LoVo (cell line): ENCODE results near the gene TSPAN5.

Experiments
- DNase-seq: peaks from one replicate; pipeline ENCODE4 v3.0.0-alpha.2; 2016; ENCODE audit warnings: low spot score

The TSPAN5 gene

GRCh38 chr4:98673288-98673644 lies 14.9 kb upstream of the TSPAN5 start:
- no peak for DNase-seq

DNA sequence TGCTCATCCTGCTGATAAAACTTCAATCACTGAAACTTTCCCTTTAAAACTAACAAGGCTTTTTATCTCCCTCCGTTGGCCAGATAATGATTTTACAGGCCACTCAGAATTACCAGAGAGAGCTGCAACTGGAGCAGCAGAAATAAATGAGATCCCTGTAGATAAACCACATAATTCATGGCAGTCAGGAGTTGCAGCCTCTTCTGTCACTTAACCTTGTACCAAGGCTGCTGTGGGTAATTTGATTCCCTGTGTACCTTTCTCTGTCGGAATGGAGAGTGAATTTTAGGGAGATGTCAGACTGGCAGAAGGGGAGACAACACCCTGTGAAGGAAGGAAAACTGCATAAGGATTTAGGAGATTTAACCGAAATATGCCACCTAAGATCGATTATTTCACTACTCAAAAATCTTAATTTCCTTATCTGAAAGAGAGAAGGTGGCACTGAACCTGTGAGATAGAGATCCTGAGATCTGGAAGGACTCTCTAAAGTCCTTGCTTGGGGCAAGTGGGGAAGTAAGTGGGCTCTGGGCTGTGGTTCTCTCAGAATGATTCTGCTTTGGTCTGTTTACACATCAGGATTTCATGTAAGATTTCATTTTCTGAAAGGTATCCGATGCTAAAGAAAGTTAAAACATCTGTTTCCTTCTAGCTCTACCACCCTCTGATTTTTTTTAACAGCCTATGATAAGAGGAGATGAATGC lies 14.3 kb upstream of the TSPAN5 start:
- DNase-seq: no peak

- DNase-seq: no peak
Observed at GRCh38 chr4:98671131-98671530, 12.7 kb upstream of the TSPAN5 start.

DNA sequence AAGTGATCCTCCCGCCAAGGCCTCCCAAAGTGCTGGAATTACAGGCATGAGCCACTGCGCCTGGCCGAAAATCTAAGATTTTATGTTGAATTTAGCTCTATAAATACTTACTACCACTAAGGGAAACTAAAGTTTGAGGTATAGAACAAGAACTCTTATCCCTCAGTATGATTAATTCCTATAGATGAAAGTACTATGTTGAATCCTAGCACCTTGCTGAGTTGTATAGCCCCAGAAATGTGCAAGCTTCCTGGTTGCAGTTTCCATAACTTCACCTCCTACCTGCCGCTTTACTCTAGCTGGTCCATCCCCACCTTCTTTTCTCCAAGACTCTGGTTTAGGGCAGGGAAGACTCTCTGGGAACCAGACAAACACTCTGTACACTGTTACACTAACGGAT lies 11.8 kb upstream of the TSPAN5 start:
- DNase-seq: no peak

DNA sequence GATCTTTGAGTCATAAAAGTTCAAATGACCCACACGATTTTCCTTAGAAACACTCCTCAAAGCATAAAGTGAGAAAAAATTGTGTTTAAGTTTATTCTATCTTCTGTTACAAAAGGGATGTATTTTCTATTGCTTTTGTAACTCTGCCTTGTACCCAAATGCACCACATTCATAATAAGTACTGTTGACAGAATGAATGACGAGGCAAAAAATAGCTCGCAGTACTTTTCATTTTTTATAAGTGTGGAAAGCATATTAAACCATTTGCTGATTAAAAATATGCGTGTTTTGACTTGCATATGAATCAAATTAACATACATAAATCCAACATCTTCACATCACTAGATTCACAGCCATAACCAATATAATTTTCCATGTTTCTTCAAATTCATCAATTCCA lies 11.2 kb upstream of the TSPAN5 start:
- no peak for DNase-seq

GRCh38 chr4:98664959-98665358 lies 6.5 kb upstream of the TSPAN5 start:
- DNase-seq: no peak

DNA sequence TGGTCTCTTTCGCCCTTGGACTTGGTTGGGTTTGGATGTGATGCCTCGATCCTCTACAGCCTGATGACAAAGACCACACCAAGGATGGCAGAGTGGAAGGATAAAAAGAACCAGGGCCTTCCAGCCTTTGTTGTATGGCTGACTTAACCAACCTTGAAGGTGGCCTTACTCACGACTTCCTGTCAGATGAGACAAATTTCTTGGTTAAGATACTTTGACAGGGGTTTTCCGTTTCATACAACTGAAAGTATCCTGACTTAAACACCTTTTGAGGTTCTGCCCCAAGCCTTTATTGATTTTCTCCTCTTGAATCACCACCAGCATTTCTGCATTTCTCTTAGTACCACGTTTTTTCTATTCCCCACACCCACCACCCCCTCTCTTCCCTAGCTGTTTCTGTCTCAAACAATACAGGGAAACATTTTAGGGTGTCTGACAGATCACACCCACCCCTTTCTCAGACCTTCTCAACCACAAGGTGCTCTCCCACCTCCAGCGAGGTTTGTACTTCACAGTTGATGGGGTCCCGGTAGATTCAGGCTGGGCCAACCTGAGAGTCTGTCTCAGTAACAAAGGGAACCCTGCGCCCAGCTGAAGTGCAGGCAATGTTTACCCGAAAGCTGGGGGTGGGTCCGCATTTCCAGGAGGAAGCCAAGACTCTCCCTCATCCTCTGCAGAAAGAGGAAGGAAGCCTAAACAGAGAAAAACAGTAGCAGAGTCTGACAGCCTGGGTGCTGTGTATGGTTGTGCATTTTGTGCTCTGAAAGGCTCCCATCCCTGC lies 5.0 kb upstream of the TSPAN5 start:
- no peak for DNase-seq

GRCh38 chr4:98662626-98663225 lies 4.3 kb upstream of the TSPAN5 start:
- no peak for DNase-seq

DNA sequence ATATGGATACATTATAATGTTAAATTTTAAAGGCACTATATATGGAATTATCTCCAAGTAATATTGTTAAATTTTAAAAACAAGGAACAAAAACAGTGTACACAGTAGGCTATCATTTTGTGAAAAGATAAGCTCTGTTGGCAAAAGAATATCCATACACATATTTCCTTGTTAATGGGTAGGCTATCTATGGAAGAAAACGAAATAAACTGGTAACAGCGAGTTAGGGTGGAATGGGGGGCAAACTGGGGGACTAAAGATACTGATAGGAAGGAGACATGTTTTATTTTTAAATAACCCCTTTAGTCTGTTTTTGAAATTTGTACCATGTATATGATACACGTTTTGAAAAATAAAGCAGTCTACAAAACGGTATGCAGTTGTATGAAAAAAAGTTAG lies 3.6 kb upstream of the TSPAN5 start:
- DNase-seq: no peak

- peak; percentile 66 for DNase-seq
Observed at GRCh38 chr4:98661371-98662054, 3.1 kb upstream of the TSPAN5 start.

DNA sequence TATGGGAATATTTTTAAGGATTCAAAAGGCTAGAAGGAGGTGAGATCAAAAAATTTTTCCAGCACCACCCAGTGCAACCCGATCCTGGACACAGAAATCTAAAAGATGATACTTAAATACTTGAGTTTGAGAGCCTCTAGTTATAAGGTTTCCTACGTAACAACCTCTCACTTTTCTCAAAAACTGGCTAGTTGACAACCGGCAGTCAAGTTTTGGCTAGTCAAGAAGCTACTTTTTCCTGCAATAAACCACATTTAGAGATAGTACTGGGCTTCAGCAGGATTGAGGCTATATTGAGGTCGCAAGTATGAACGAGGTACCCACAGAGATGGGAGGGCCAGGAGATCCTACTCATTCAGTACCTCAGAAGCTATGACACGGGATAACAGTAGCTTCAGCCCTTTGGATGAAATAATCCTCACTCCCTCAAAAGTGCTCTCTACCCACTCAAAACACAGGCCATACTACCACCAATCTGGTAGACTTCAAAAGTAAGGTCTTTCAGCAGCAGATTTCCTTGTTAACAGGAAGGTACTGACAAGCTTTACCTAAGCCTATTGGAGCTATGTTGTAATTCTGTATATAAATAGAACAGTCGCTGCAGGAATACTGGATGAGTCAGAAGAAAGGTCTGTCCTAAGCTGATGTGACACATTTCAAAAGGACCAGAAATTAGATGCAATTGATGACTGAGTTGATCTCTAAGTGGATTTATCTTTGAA lies 1.5 kb upstream of the TSPAN5 start:
- DNase-seq: peak; percentile 49

GRCh38 chr4:98659106-98659592 lies 738 bp upstream of the TSPAN5 start:
- no peak for DNase-seq

- DNase-seq: peak; percentile 66
Observed at GRCh38 chr4:98657531-98658286, 702 bp downstream of the TSPAN5 start.

DNA sequence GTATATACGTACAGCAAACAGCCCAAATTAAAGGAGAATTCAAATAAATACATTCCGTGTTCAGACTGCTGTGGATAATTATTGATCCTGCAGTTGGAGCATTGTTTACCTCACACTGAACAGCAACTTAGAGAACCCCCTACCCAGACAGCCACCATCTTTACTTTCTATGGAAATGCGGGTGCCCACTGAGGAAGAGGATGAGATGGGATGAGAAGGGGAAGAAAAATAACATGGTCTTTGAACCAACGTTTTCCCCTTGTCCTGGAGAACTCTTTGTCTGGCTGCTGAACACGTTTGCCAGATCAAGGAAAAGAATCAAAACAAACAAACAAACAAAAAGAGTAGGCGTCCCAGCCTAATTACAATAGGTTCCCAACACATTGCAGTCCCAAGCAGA lies 1.5 kb downstream of the TSPAN5 start:
- DNase-seq: no peak

GRCh38 chr4:98656443-98656842 lies 2.0 kb downstream of the TSPAN5 start:
- DNase-seq: no peak

DNA sequence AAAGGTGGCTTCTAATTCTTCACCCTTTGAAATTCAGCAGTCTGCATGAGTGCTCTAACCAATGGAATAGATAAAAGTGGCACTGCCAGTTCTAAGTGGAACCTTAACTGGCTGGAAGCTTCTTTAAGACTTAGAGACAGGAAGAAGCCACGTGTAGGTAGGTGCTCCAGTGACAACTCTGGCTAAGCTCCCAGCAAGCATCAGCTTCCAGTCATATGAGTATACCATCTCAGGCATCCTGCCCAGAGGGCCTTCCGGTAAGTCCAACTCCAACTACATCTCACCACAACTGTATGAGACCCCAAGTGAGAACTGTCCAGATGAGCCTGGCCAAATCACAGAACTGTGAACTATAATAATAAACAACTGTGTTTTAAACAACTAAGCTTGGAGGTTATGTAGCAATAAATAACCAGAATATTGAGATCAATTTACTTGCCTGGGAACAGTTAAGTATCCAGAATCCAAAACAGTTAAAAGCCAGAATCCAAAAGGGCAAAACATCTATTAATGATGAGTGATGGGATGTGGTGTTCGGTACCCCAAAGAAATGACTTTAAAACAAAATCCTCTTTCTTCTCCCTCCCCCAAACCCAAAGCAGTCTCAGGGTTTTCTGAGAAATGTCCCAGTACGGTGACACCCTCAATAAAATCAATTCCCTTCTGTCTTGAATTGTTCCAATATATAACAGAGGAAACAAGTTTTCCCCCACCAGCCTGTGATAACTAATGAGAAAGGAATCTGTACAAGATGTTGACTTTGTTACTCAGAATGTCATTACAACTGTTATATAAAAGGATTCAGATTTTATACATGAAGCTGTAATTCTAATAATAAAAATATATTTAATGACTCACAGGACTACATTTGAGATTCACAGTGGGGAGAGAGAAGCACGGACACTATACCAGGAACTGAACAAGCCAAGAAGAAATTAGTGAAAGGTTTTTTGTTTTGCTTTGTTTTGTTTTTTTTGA lies 4.2 kb downstream of the TSPAN5 start:
- peak; percentile 55 for DNase-seq

DNA sequence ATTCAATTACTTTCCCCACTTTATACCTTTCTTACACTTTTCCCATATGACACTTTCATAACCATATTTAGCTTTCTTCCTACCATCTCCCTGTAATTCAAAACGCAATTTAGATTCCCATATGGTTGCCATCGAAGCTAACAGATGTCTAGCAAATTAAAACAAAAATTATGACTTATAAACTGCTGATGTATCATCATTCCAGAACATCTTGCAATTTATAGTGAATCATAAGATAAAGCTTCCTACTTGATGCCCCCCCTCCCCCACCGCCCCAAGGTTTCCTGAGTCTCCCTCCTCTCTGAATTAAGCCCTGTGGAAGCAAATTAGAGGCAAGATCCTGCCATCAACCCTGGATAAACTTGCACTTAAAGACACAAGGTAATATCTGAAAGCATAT lies 5.4 kb downstream of the TSPAN5 start:
- no peak for DNase-seq

GRCh38 chr4:98648602-98649001 lies 9.8 kb downstream of the TSPAN5 start:
- no peak for DNase-seq

DNA sequence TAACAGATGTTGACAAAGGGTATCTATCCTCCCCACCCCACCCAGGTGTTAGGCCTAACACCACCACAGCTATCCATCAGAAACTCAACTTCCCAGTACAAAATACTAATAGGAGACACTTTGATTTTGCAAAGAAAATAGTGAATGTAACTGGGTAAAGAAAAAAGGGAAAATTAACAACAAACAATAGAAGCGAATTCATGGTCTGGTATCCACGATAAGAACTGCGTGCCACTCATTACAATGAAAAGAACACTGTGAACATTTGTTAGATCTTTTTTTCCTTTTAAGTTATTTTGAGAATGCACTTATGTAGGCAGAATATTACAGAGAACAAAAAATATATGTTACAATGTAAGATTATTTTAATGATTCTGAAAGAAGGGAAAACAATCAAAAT lies 12.0 kb downstream of the TSPAN5 start:
- DNase-seq: no peak

DNA sequence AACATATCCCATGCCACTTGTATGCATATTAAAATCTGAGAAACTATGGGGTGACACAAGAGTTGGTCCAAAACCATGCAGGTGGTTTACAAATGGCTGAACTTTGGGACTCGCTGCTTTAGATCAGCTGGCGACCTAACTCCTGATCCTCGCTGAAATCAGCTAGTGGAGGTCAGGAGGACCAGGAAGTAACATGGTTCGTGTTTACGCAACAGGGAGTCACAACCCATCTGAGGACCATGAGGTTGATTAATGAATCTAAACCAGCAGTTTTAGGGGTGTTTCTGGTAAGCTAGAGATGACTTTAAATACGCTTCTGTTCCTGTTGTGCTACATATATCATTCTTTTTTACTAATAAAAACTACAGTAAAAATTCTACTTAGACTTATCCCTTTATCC lies 12.9 kb downstream of the TSPAN5 start:
- no peak for DNase-seq
